SW 1271 (cell line): ENCODE data around the gene YEATS4.

Source experiments
- DNase-seq, 2 experiments: peaks; one replicate each; lab custom pipeline; 2025; lab: John Stamatoyannopoulos, UW

Gene YEATS4

DNA sequence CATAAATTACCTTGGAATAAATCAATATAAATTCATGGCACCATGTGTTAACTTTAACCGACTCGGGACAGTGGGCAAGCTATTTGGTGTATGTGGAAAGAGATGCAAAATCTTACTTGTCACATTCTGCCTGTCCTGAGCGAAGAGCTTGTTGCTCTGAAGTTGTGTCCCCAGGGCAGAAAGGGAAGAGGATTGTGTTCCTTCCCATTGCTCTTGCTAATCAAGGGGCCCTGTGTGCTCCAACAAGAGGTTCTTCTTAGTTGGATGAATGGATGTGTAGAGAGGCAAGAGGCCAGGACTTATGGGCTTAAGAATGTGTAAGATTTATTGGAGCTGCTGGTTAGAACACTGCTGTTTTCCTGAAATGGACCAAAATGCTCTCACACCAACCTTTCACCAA, 74.1 kb downstream of the YEATS4 start:
- no peak for DNase-seq

DNA sequence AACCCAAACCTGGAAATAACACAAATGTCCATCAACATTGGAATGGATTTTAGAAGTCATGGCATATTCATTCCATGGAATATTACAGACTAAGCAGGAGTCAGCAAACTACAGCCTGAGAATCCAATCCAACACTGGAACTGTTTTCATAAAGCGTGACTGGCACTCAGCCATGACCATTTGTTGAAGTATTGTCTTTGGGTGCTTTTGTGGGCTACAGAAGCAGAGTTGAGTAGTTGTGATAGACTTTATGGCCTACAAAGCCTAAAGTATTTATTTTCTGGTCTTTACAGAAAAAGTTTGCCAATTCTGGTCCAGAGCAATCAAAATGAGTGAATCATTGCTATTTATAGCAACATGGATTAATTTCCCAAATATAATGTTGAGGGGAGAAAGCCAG, 76.1 kb downstream of the YEATS4 start:
- DNase-seq, result no peak

DNA sequence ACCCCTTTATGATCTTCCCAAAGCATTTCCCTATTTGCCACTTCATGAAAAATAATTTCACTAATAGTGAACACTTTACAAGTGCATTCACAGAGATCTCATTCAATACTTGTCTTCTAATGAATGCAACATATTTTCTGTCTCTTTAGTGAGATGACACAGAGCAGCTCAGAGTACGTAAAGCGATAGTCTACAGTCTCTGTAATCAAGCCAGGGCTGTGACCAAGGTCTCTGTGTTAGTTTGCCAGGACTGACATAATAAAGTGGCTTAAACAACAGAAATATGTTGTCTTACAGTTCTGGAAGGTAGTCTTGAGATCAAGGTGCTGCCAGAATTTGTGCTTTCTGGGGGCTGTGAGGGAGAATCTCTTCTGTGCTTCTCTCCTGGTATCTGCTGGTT, 77.5 kb downstream of the YEATS4 start:
- DNase-seq, result no peak

DNA sequence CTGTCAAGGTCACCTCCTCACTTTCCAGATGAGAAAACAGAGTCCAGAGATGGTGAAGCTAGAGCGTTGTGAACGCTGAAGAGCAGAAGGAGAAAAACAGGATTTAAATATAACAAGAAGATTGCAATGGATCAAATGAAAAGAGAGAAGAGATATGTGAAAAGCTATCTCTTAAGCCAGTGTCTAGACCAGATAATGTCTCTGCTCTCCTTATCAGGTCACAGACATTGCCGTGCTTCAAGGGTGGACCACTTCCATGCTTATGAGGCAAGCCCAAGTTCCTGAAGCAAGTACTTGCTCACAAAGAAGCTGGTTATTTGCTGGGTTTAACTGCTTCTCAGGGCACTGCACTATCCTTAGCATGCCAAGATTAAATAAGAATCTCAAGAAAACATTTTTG, 79.0 kb downstream of the YEATS4 start:
- no peak for DNase-seq

DNA sequence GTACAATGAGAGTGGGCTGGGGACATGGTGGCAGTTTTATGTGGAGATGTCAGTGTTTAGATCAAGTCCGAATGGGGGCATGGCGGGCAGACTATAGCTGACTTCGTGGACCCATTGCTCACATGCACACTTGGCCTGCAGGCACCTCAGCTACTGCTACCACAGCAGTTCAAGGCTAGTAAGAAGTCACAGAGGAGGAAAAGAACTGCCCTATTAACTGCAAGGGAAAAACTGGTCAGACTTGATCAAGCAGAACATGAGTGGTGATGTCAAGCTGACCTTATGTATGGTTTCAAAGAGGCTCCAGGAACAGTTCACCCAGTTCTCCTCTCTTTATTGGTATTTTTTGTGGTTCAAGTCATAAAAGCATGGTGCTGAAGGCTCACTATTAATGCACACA, 80.5 kb downstream of the YEATS4 start:
- DNase-seq, result no peak
